GM18858 (cell line): ENCODE results near the gene CDADC1.
"Not testable (repeated sequence)": the region's sequence is repeated elsewhere in the genome, so short reads cannot be mapped to it uniquely, and the experiment has no call there.

Source experiments
- ATAC-seq: cut with Tn5 transposase; IDR thresholded peaks from one replicate; pipeline ENCODE4 v1.9.1; 2021; ENCODE audit not compliant: unreplicated experiment

CDADC1 gene

GRCh38 chr13:49292742-49293486 is 45.2 kb downstream of the CDADC1 start:
- ATAC-seq: no peak

- not testable (repeated sequence) for ATAC-seq
These were observed 47.0 kb downstream of the CDADC1 start for GRCh38 chr13:49294723-49295122.

GRCh38 chr13:49295244-49295643 is 47.5 kb downstream of the CDADC1 start:
- no peak for ATAC-seq

- no peak for ATAC-seq
These were observed 48.9 kb downstream of the CDADC1 start for GRCh38 chr13:49296659-49297058.

GRCh38 chr13:49297338-49297737 is 49.6 kb downstream of the CDADC1 start:
- no peak for ATAC-seq

GRCh38 chr13:49298416-49298815 is 50.7 kb downstream of the CDADC1 start:
- no peak for ATAC-seq

- ATAC-seq: no peak
These were observed 51.3 kb downstream of the CDADC1 start for GRCh38 chr13:49298903-49299605.

GRCh38 chr13:49300276-49300675 is 52.6 kb downstream of the CDADC1 start:
- no peak for ATAC-seq

GRCh38 chr13:49300739-49301589 is 53.2 kb downstream of the CDADC1 start:
- ATAC-seq: peak; percentile 88

GRCh38 chr13:49302222-49302621 is 54.5 kb downstream of the CDADC1 start:
- ATAC-seq: no peak

GRCh38 chr13:49302817-49303216 is 55.1 kb downstream of the CDADC1 start:
- no peak for ATAC-seq

GRCh38 chr13:49303533-49304252 is 56.0 kb downstream of the CDADC1 start:
- ATAC-seq: no peak

GRCh38 chr13:49304356-49304755 is 56.6 kb downstream of the CDADC1 start:
- ATAC-seq: no peak

- ATAC-seq: no peak
These were observed 57.3 kb downstream of the CDADC1 start for GRCh38 chr13:49304763-49305700.

GRCh38 chr13:49305792-49306425 is 58.2 kb downstream of the CDADC1 start:
- ATAC-seq: no peak

- no peak for ATAC-seq
These were observed 59.6 kb downstream of the CDADC1 start for GRCh38 chr13:49307365-49307764.

GRCh38 chr13:49308097-49308875 is 60.6 kb downstream of the CDADC1 start:
- ATAC-seq: no peak

GRCh38 chr13:49308921-49309408 is 61.2 kb downstream of the CDADC1 start:
- no peak for ATAC-seq
